Keratinocyte (primary cell): Measurements from ENCODE around the gene ITGA11. TPM values are rescaled to one million over a fixed set of nuclear protein-coding genes. Genes with fewer than 3 reads are reported as not detected.

Experiments used
- DNase-seq: peaks from one replicate; pipeline ENCODE4 v3.0.0-alpha.2; 2011; ENCODE audit warnings: low read depth, missing footprints, low spot score
- FAIRE-seq: peaks from 2 replicates; lab custom pipeline; 2011; peaks lifted over from hg19 to GRCh38; lab: Jason Lieb, UNC
- H2AFZ ChIP-seq: 2 replicates; pipeline ENCODE4 v1.6.0; 2012; ENCODE audit warnings: low read length, control low read depth, inconsistent platforms; ENCODE audit not compliant: control insufficient read depth
- H3K27ac ChIP-seq: 2 replicates; pipeline ENCODE4 v1.5.1; 2011; ENCODE audit warnings: low read length; ENCODE audit not compliant: control insufficient read depth, insufficient read depth
- H3K27me3 ChIP-seq: 3 replicates; pipeline ENCODE4 v1.6.0; 2011; ENCODE audit warnings: low read length; ENCODE audit not compliant: control insufficient read depth, insufficient read depth; ENCODE audit errors: extremely low read depth
- H3K36me3 ChIP-seq, 2 experiments: 2 replicates in 1 of 2; 3 replicates in 1 of 2; pipeline ENCODE4 v1.5.1; 2011; ENCODE audit warnings: low read length in 2 of 2, mild to moderate bottlenecking in 1 of 2; ENCODE audit not compliant: control insufficient read depth in 2 of 2, insufficient read depth in 2 of 2; ENCODE audit errors: extremely low read depth in 1 of 2
- H3K4me1 ChIP-seq: 3 replicates; pipeline ENCODE4 v1.5.1; 2011; ENCODE audit warnings: low read length; ENCODE audit not compliant: control insufficient read depth, insufficient read depth; ENCODE audit errors: extremely low read depth
- H3K4me2 ChIP-seq: 3 replicates; pipeline ENCODE4 v1.6.0; 2011; ENCODE audit warnings: low read depth, low read length; ENCODE audit not compliant: control insufficient read depth, insufficient read depth; ENCODE audit errors: extremely low read depth
- H3K4me3 ChIP-seq, 3 experiments: fragments of 200-600 bp in 1 of 3; sonication (generic) in 1 of 3; 2 replicates in 2 of 3; 3 replicates in 1 of 3; pipeline ENCODE4 v1.5.1; 2011 to 2016; ENCODE audit warnings: low read length in 3 of 3, mild to moderate bottlenecking in 3 of 3, control low read depth in 2 of 3, inconsistent platforms in 1 of 3, low read depth in 1 of 3, mixed read lengths in 1 of 3, mixed run types in 1 of 3, moderate library complexity in 1 of 3; ENCODE audit not compliant: control insufficient read depth in 2 of 3, insufficient read depth in 2 of 3; ENCODE audit errors: extremely low read depth in 1 of 3
- H3K79me2 ChIP-seq: 2 replicates; pipeline ENCODE4 v1.6.0; 2012; ENCODE audit warnings: low read length; ENCODE audit not compliant: control insufficient read depth, insufficient read depth
- H3K9ac ChIP-seq: 3 replicates; pipeline ENCODE4 v1.6.0; 2011; ENCODE audit warnings: low read length; ENCODE audit not compliant: control insufficient read depth, insufficient read depth; ENCODE audit errors: extremely low read depth
- H3K9me1 ChIP-seq: 3 replicates; pipeline ENCODE4 v1.6.0; 2011; ENCODE audit warnings: low read length; ENCODE audit not compliant: control insufficient read depth, insufficient read depth; ENCODE audit errors: extremely low read depth
- H3K9me3 ChIP-seq: 2 replicates; pipeline ENCODE4 v1.5.1; 2012; ENCODE audit warnings: low read depth, low read length; ENCODE audit not compliant: control insufficient read depth
- H4K20me1 ChIP-seq: 3 replicates; pipeline ENCODE4 v1.6.0; 2011; ENCODE audit warnings: low read length; ENCODE audit not compliant: control insufficient read depth, insufficient read depth; ENCODE audit errors: extremely low read depth
- EZH2 ChIP-seq: IDR thresholded peaks from one replicate; pipeline ENCODE4 v1.6.1; 2012; ENCODE audit warnings: inconsistent platforms, mild to moderate bottlenecking, low read length, moderate library complexity
- dilution Hi-C: fragments of 300-500 bp; cut with MboI; formaldehyde crosslinking; loops from one replicate; pipeline ENCODE4 v1.7.0; 2020; ENCODE audit warnings: low sequenced_read_pairs; ENCODE audit not compliant: extremely low pct_ligation_motif_present
- polyA plus RNA-seq, 5 experiments: library from polyadenylated mRNA; depleted of rRNA in 3 of 5; stranded (reverse) in 3 of 5; stranded (forward) in 1 of 5; unstranded in 1 of 5; fragments of >200 nt; gene quantifications; 1 replicate in 1 of 5; 2 replicates in 3 of 5; 3 replicates in 1 of 5; pipeline versions ENCODE4 v1.2.1 to v1.2.3, GENCODE V29; 2011 to 2012; ENCODE audit warnings: missing spikeins in 2 of 5, low read depth in 1 of 5, low replicate concordance in 1 of 5
- TF ChIP-seq, protein P1 (sequence below), 3 experiments: IDR thresholded peaks in 1 of 3; conservative IDR thresholded peaks in 1 of 3; optimal IDR thresholded peaks in 1 of 3; 2 replicates in 2 of 3; 3 replicates in 1 of 3; pipeline versions ENCODE3 to v1.5.1; 2011; ENCODE audit warnings: low read length in 3 of 3, mild to moderate bottlenecking in 3 of 3, moderate library complexity in 2 of 3, control low read depth in 1 of 3, inconsistent platforms in 1 of 3; ENCODE audit not compliant: insufficient read depth in 2 of 3; ENCODE audit errors: extremely low read depth in 1 of 3

Gene ITGA11
- polyA plus RNA-seq, 1 donor (not counting 4 experiments of a cell fraction or from before 2014, with no cell fraction given): not detected

- FAIRE-seq: no peak
- no peak for DNase-seq
Observed at GRCh38 chr15:68314563-68314962, 117.4 kb downstream of the ITGA11 start.

GRCh38 chr15:68313501-68314410 lies 118.2 kb downstream of the ITGA11 start:
- no peak for FAIRE-seq

More at GRCh38 chr15:68314563-68314962, 117.4 kb downstream of the ITGA11 start:
- Histone ChIP-seq H3K9me1 (no peaks in the 10 kb centered on the region), H3K9me3 (no peaks in the 10 kb centered on the region), H3K9ac (no peak overlapping the region), H3K4me3 (no peak overlapping the region), H3K27ac (no peak overlapping the region), H3K36me3 (no peaks in the 10 kb centered on the region), H4K20me1 (no peaks in the 10 kb centered on the region), H3K4me1 (no peaks in the 10 kb centered on the region), H2AFZ (no peak overlapping the region), H3K4me2 (no peak overlapping the region), H3K79me2 (no peaks in the 10 kb centered on the region), H3K27me3 (peaks cover 18% of the 10 kb centered on the region)
- dilution Hi-C loops: no loop called here
- TF ChIP-seq, protein P1, sequence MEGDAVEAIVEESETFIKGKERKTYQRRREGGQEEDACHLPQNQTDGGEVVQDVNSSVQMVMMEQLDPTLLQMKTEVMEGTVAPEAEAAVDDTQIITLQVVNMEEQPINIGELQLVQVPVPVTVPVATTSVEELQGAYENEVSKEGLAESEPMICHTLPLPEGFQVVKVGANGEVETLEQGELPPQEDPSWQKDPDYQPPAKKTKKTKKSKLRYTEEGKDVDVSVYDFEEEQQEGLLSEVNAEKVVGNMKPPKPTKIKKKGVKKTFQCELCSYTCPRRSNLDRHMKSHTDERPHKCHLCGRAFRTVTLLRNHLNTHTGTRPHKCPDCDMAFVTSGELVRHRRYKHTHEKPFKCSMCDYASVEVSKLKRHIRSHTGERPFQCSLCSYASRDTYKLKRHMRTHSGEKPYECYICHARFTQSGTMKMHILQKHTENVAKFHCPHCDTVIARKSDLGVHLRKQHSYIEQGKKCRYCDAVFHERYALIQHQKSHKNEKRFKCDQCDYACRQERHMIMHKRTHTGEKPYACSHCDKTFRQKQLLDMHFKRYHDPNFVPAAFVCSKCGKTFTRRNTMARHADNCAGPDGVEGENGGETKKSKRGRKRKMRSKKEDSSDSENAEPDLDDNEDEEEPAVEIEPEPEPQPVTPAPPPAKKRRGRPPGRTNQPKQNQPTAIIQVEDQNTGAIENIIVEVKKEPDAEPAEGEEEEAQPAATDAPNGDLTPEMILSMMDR (optimal IDR thresholded peaks at IDR 0.05 in 1 of 3, IDR thresholded peaks at IDR 0.05 in 1 of 3, conservative IDR thresholded peaks at IDR 0.05 in 1 of 3; ENCODE audit: extremely low read depth in 1 of 3, insufficient read depth in 2 of 3, low read length in 3 of 3): no peak
- TF ChIP-seq EZH2: no peak

More at GRCh38 chr15:68313501-68314410, 118.2 kb downstream of the ITGA11 start:
- Histone ChIP-seq H3K36me3 (no peaks in the 10 kb centered on the region), H3K27ac (no peak overlapping the region), H3K4me2 (no peak overlapping the region), H3K4me1 (no peaks in the 10 kb centered on the region), H2AFZ (no peak overlapping the region), H3K9ac (no peak overlapping the region), H3K27me3 (peaks cover 18% of the 10 kb centered on the region), H4K20me1 (no peaks in the 10 kb centered on the region), H3K9me1 (no peaks in the 10 kb centered on the region), H3K4me3 (no peak overlapping the region), H3K9me3 (no peaks in the 10 kb centered on the region), H3K79me2 (no peaks in the 10 kb centered on the region)
- TF ChIP-seq, protein P1 (optimal IDR thresholded peaks at IDR 0.05 in 1 of 3, IDR thresholded peaks at IDR 0.05 in 1 of 3, conservative IDR thresholded peaks at IDR 0.05 in 1 of 3; ENCODE audit: extremely low read depth in 1 of 3, insufficient read depth in 2 of 3, low read length in 3 of 3): no peak
- no peak for TF ChIP-seq EZH2
- dilution Hi-C loops: no loop called here
- no peak for DNase-seq
